Stimulated activated CD4-positive, alpha-beta T cell treated with anti-CD3 and anti-CD28 coated beads, Interleukin-4, amount 100 ng/mL, for 1 hour (primary cell): ENCODE measurements around the gene EHMT2.
"Not testable (repeated sequence)": the region's sequence is repeated elsewhere in the genome, so short reads cannot be mapped to it uniquely, and the experiment has no call there.

Experiments used
- DNase-seq: peaks from one replicate; pipeline ENCODE4 v3.0.0-alpha.2; 2020

Gene EHMT2

GRCh38 chr6:31911826-31912585, 14.5 kb upstream of the EHMT2 start:
- DNase-seq, result no peak

- not testable (repeated sequence) for DNase-seq
These were observed 11.8 kb upstream of the EHMT2 start for GRCh38 chr6:31909298-31909697.

- DNase-seq, result no peak
These were observed 11.3 kb upstream of the EHMT2 start for GRCh38 chr6:31908791-31909190.

DNA sequence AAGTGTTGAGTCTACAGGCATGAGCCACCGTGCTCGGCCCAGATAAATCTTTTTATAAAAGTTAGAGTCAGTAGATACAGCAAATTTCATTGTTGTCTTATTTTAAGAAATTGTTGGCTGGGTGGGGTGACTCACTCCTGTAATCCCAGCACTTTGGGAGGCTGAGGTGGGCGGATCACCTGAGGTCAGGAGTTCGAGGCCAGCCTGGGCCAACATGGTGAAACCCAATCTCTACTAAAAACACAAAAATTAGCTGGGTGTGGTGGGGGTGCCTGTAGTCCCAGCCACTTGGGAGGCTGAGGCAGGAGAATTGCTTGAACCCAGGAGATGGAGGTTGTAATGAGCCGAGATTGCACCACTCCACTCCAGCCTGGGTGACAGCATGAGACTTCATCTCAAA, 10.8 kb upstream of the EHMT2 start:
- not testable (repeated sequence) for DNase-seq

GRCh38 chr6:31907158-31907813, 9.8 kb upstream of the EHMT2 start:
- no peak for DNase-seq

DNA sequence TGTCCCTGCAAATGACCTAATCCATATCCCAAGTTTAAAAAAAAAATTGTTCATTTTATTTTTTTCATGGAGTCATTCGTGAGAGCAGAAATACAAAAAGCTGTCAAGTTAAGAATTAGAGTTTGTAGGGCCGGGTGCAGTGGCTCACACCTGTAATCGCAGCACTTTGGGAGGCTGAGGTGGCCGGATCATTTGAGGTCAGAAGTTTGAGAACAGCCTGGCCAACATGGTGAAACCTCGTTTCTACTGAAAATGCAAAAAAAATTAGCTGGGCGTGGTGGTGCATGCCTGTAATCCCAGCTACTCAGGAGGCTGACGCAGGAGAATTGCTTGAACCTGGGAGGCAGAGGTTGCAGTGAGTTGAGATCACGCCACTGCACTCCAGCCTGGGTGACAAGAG, 9.2 kb upstream of the EHMT2 start:
- not testable (repeated sequence) for DNase-seq

DNA sequence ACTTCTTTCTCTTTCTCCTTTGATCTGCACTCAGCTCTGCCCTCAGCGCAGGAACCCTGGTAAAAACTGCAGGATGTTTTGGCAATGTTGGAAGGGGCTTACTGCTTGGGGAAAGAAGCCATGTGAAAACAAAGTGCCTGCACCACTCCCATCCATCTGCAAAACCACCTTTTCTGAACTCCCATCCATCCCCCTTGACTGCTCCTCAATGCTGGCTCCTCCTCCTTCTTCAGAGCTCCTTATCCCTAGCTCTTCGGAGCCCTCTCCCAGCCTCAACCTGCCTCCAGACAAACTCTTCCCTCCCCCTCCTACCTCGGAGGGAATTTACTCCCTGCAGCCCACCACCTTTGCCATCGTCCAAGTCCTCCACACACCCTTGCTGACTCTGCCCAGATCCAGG, 8.6 kb upstream of the EHMT2 start:
- no peak for DNase-seq

- DNase-seq, result no peak
These were observed 7.5 kb upstream of the EHMT2 start for GRCh38 chr6:31905041-31905440.

GRCh38 chr6:31903957-31904356, 6.5 kb upstream of the EHMT2 start:
- no peak for DNase-seq

GRCh38 chr6:31901953-31902643, 4.6 kb upstream of the EHMT2 start, which contains the start of gene ZBTB12:
TSS of gene ZBTB12 (minus strand) at chr6:31902086. CDS start at chr6:31901305, 781 bp downstream.
- peak; percentile 85 for DNase-seq

DNA sequence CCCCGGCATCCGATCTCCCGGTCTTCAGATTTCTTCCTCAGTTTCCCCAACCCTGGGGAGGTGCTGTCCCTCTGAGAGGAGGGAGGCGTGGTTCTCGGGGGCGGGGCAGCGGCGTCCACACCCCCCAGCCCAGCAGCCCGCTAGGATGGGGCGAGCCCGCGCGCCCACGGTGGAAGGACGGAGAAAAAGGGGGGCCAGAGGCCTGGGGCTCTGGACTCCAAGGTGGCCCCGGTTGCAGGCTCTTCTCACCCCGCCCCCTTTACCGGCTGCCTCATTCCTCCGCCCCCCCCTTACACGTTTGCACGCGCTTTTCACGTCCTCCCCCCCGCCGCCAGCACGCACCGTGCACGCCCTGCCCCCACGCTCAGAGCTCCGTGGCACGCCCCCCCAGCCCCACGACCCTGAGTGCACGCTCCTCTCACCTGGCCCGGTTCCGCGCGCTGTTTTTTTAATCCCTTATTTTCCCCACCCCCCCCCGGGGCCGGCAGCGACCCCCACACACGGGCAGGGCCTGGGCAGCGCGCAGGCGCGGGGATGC, 4.0 kb upstream of the EHMT2 start:
- DNase-seq, result peak; percentile 80

DNA sequence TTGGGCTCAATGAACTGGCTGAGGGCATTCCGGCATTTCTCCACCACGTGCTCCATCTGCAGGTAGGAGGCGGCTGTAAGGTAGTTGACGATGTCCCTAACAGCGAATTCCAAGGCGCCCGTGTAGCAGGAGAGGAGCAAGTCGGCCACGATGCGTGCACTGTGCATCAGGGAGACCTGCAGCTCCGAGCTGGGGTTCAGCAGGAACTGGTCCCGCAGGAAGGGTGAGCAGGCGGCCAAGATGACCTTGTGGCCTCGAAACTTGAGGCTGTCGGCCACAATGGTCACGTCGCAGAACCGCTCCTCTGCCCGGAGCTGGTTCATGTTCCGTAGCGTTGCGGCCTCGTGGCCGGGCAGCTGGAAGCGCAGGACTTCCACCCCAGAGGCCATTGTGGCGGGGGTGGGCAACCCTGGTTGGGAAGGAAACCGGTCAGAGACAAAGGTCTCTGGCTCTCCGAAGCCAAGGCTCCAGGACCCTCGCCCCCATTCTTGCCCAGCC, 3.5 kb upstream of the EHMT2 start:
- DNase-seq, result no peak

GRCh38 chr6:31899882-31900722, 2.6 kb upstream of the EHMT2 start:
- DNase-seq, result no peak

GRCh38 chr6:31899215-31899614, 1.7 kb upstream of the EHMT2 start:
- no peak for DNase-seq

DNA sequence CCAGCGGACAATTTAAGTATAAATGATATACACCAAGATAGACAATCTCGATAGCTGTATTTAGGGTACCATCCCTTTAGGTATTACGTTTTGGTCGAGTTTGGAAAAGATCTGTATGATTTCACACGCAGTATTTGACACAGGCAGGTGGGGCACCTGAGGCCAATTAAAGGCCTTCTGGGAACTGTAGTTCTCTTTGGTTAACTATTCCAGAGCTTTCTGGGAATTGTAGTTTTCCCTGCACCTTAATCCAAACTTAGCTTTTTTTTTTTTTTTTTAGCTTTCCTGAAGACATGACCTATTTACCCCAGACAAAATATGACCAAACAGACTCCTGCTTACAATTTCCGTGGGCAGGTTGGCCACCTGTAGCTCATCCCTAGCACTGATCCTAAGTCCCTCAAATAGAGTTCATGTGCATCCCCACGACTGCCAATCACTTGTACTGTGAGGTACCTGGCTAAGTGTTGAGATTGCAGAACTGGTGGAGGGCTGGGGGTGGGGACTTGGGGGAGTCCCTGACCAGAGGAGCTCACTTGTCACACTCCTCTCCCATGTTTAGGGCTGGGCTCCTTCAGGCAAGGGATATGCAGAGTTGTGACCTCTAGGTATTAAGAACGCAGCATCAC, 999 bp upstream of the EHMT2 start:
- no peak for DNase-seq

GRCh38 chr6:31896856-31897611, 464 bp downstream of the EHMT2 start:
- DNase-seq, result no peak

DNA sequence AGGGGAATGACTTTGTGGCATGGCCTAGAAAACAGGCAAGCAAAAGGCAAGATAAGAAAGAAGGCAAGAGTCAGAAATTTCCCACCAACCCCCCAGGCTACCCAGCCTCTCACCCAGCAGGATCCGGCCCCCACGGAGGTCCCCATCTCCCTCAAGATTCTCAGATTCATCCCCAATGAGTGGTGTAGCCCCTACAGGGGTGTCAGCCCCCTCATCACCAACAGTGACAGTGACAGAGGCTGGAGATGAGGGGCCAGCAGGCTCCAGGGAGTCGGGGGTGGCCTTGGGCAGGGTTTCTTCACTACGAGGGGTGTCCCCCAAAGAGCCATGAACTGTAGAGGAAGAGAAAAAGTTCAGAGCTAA, 1.0 kb downstream of the EHMT2 start:
- DNase-seq, result no peak

- no peak for DNase-seq
These were observed 4.7 kb downstream of the EHMT2 start for GRCh38 chr6:31892821-31893220.

DNA sequence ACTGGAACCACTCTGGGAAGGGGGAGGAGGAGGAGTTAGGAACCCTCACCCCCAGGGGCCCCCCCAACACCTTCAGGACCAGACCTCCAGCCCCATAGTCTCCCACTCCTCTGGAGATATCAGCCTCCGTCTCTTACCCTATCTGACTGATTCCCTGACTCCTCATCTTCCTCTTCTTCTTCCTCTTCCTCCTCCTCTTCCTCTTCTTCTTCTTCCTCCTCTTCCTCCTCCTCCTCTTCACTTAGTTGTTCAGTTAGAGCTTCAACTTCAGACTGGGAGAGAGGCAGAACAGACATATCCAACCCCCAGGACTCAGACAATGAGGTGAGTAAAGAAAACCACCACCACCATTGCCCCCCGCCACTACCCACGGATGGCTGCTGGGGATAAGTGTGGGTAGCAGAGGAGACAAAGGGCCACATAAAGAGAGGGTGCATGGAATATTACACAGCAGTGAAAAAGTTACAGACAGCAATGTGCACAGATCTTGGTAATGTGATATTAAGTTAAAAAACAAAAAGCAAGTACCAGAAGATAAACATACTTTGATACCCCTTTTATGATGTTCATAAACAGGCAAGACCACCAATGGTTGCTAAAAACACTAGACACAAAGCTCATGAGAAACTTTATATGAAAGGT, 8.0 kb downstream of the EHMT2 start:
- no peak for DNase-seq
